HepG2 (cell line): ENCODE results near the gene EPHA10. TPM values are rescaled to one million over a fixed set of nuclear protein-coding genes. Genes with fewer than 3 reads are reported as not detected.

Experiments used
- ATAC-seq: fragments of 200-7000 bp; cut with Tn5 transposase; 3 replicates; pipeline ENCODE4 v1.9.1; 2020; ENCODE audit warnings: mild to moderate bottlenecking, moderate library complexity
- BruUV-seq: library from RNA; stranded (reverse); fragments of 400-500 nt; replicated peaks from 2 replicates; lab custom pipeline; 2021; lab: Mats Ljungman, UMichigan
- CTCF ChIA-PET: fragments of 300-600 bp; formaldehyde crosslinking; extraction: SDS; loops from one replicate; lab custom pipeline; 2021; ENCODE audit warnings: low total read pairs, inconsistent platforms, low intra/inter-chr PET ratio; lab: Yijun Ruan, JAX
- POLR2A ChIA-PET: fragments of 350-600 bp; sonication (Branson Sonifier 250); formaldehyde crosslinking; loops from one replicate; lab custom pipeline; 2020; ENCODE audit warnings: antibody characterized with exemption, inconsistent platforms; lab: Yijun Ruan, JAX
- DNase-seq: peaks from one replicate; pipeline ENCODE4 v3.0.0-alpha.2; 2015; ENCODE audit warnings: low spot score
- FAIRE-seq: peaks from 3 replicates; lab custom pipeline; 2011; peaks lifted over from hg19 to GRCh38; lab: Jason Lieb, UNC
- H2AFZ ChIP-seq: one replicate; pipeline ENCODE4 v1.6.1; 2011; ENCODE audit warnings: low read length, inconsistent platforms
- H3K27ac ChIP-seq: fragments of 300-600 bp; 3 replicates; pipeline ENCODE4 v1.8.0; 2011; ENCODE audit warnings: mixed run types, mild to moderate bottlenecking, mixed read lengths, low read length, inconsistent platforms; ENCODE audit not compliant: insufficient read depth; ENCODE audit errors: extremely low read length
- H3K27me3 ChIP-seq, 2 experiments: fragments of 200-600 bp in 1 of 2; 2 replicates in 1 of 2; 3 replicates in 1 of 2; pipeline versions ENCODE4 v1.6.0 to v1.8.0; 2011; ENCODE audit warnings: low read length in 2 of 2, mild to moderate bottlenecking in 2 of 2, moderate library complexity in 2 of 2, inconsistent platforms in 1 of 2; ENCODE audit not compliant: insufficient read depth in 2 of 2, control insufficient read depth in 1 of 2
- H3K36me3 ChIP-seq, 2 experiments: fragments of 200-600 bp in 1 of 2; replicated peaks in 1 of 2; 2 replicates in 1 of 2; 3 replicates in 1 of 2; pipeline versions ENCODE4 v1.5.1 to v1.8.0; 2011; ENCODE audit warnings: low read length in 2 of 2, inconsistent platforms in 1 of 2; ENCODE audit not compliant: insufficient read depth in 2 of 2, control insufficient read depth in 1 of 2
- H3K4me1 ChIP-seq: 2 replicates; pipeline ENCODE4 v1.5.1; 2012; ENCODE audit warnings: low read length, inconsistent platforms; ENCODE audit not compliant: insufficient read depth
- H3K4me2 ChIP-seq: 2 replicates; pipeline ENCODE4 v1.6.0; 2011; ENCODE audit warnings: low read depth, low read length, inconsistent platforms
- H3K4me3 ChIP-seq, 3 experiments: fragments of 200-600 bp in 1 of 3; sonication (generic), shearing (Covaris generic) in 1 of 3; replicated peaks in 1 of 3; 2 replicates each; pipeline ENCODE4 v1.5.1; 2011 to 2016; ENCODE audit warnings: low read length in 3 of 3, inconsistent platforms in 2 of 3, low read depth in 2 of 3, mild to moderate bottlenecking in 2 of 3, control low read depth in 1 of 3, mixed read lengths in 1 of 3; ENCODE audit not compliant: insufficient read depth in 1 of 3
- H3K79me2 ChIP-seq: one replicate; pipeline ENCODE4 v1.6.1; 2011; ENCODE audit warnings: low read length, inconsistent platforms; ENCODE audit not compliant: insufficient read depth
- H3K9ac ChIP-seq: 2 replicates; pipeline ENCODE4 v1.6.0; 2011; ENCODE audit warnings: mild to moderate bottlenecking, low read depth, low read length, inconsistent platforms; ENCODE audit not compliant: insufficient read depth
- H3K9me3 ChIP-seq: 2 replicates; pipeline ENCODE4 v1.5.1; 2012; ENCODE audit warnings: mild to moderate bottlenecking, low read length
- H4K20me1 ChIP-seq: 2 replicates; pipeline ENCODE4 v1.6.0; 2011; ENCODE audit warnings: inconsistent platforms, mild to moderate bottlenecking, low read length, moderate library complexity; ENCODE audit not compliant: insufficient read depth
- AKNA ChIP-seq: sonication (generic); formaldehyde crosslinking; IDR thresholded peaks from 2 replicates; pipeline ENCODE4 v1.4.0; 2020; ENCODE audit warnings: missing genetic modification reagents, borderline replicate concordance
- ATF7 ChIP-seq, 2 experiments: fragments of 450-650 bp in 1 of 2; sonication (generic) in 1 of 2; formaldehyde crosslinking in 1 of 2; IDR thresholded peaks; 2 replicates each; pipeline versions ENCODE4 v1.4.0 to v1.6.1; 2016 to 2020; ENCODE audit warnings: antibody characterized with exemption in 1 of 2, mild to moderate bottlenecking in 1 of 2, missing genetic modification reagents in 1 of 2
- BHLHE40 ChIP-seq: IDR thresholded peaks from 2 replicates; pipeline ENCODE4 v1.6.1; 2011; ENCODE audit warnings: low read length, improper control_type of control experiment
- HMGA1 ChIP-seq: sonication (generic); formaldehyde crosslinking; conservative IDR thresholded peaks from 2 replicates; pipeline ENCODE4 v1.4.0; 2020; ENCODE audit warnings: missing genetic modification reagents
- HOXA7 ChIP-seq: sonication (generic); formaldehyde crosslinking; IDR thresholded peaks from 2 replicates; pipeline ENCODE4 v1.8.1; 2022; ENCODE audit warnings: mild to moderate bottlenecking, missing genetic modification reagents, moderate library complexity
- RFX3 ChIP-seq: IDR thresholded peaks from 2 replicates; pipeline ENCODE4 v1.6.1; 2016; ENCODE audit warnings: missing biosample characterization, missing genetic modification reagents
- ZFP1 ChIP-seq: IDR thresholded peaks from 2 replicates; pipeline ENCODE4 v1.6.1; 2016
- ZNF576 ChIP-seq: sonication (generic); formaldehyde crosslinking; IDR thresholded peaks from 2 replicates; pipeline ENCODE4 v1.4.0; 2020; ENCODE audit warnings: mild to moderate bottlenecking, missing genetic modification reagents
- ZNF768 ChIP-seq: sonication (generic); formaldehyde crosslinking; IDR thresholded peaks from 2 replicates; pipeline ENCODE4 v1.4.0; 2020; ENCODE audit warnings: missing genetic modification reagents
- WGBS: methylation state at CpG from one replicate; pipeline ENCODE4 v1.1.6; 2017; ENCODE audit warnings: low lambda C conversion rate; 5-methylcytosine and 5-hydroxymethylcytosine counted together
- in situ Hi-C: cut with HindIII; loops from 2 replicates; pipeline ENCODE4 v1.10.0; 2017; ENCODE audit warnings: low pct_unique_long_range_greater_than_20kb; ENCODE audit not compliant: extremely low pct_ligation_motif_present
- intact Hi-C: fragments of 100-400 bp; cut with micrococcal nuclease; formaldehyde crosslinking; loops from one replicate; pipeline ENCODE4 v1.10.0; 2022; ENCODE audit not compliant: unreplicated experiment
- polyA plus RNA-seq, 8 experiments: library from polyadenylated mRNA; depleted of rRNA in 3 of 8; stranded (reverse) in 7 of 8; unstranded in 1 of 8; fragments of >200 nt; fragmentation: Illumina TruSeq in 4 of 8; extraction: Trizol in 4 of 8; gene quantifications; 2 replicates each; pipeline versions ENCODE4 v1.2.1 to v1.2.3, GENCODE V29; 2011 to 2016; ENCODE audit warnings: low read depth in 4 of 8, missing spikeins in 1 of 8, mixed read lengths in 1 of 8; ENCODE audit not compliant: insufficient read depth in 1 of 8
- small RNA-seq, 3 experiments: library from RNA; depleted of rRNA; stranded (forward); fragments of <200 nt; gene quantifications; one replicate each; pipeline ENCODE3, GENCODE V24; 2012; ENCODE audit warnings: low read depth in 2 of 3, low replicate concordance in 1 of 3; ENCODE audit not compliant: insufficient read length in 3 of 3, insufficient read depth in 2 of 3
- total RNA-seq, 5 experiments: library from RNA; depleted of rRNA; stranded (reverse); fragments of >200 nt; fragmentation: Illumina TruSeq; extraction: Trizol; gene quantifications; 2 replicates each; pipeline ENCODE4 v1.2.3, GENCODE V29; 2016; ENCODE audit warnings: low read depth in 1 of 5

EPHA10 gene
- total and polyA plus RNA-seq, 2 of the 13 experiments (the other 11 are each of a cell fraction or from before 2014, with no cell fraction given), result 0.11 to 0.58 TPM

- H3K4me3 ChIP-seq, result no peak overlapping the region
- ChIA-PET POLR2A (no interaction called here), CTCF (no interaction called here)
- no TSS peak for BruUV-seq
- no peaks in the 10 kb centered on the region for H3K4me1 ChIP-seq
- no peak overlapping the region for H3K27ac ChIP-seq
- H3K4me2 ChIP-seq, result no peak overlapping the region
- in situ Hi-C loops (no loop called here), intact Hi-C loops (no loop called here)
- WGBS, result 46% methylated on average over 11 of the region's 11 CpGs
- peaks cover 0 to 55% of the 10 kb centered on the region in 2 experiments; a peak in 3 of 5 replicates for H3K27me3 ChIP-seq
- no peaks in the 10 kb centered on the region for H3K36me3 ChIP-seq
- no peaks in the 10 kb centered on the region for H3K9me3 ChIP-seq
- DNase-seq (no peak), ATAC-seq (no peak), FAIRE-seq (no peak)
- H3K79me2 ChIP-seq, result no peaks in the 10 kb centered on the region
- TF ChIP-seq ZNF576 (CRISPR knock-in tag) (no peak), ATF7 (IDR thresholded peaks at IDR 0.05) (peak; percentile 24; the same call in 1 of the 2 replicates), ATF7 (CRISPR knock-in tag; IDR thresholded peaks at IDR 0.05) (no peak), BHLHE40 (no peak), RFX3 (no peak), AKNA (CRISPR knock-in tag) (no peak), ZFP1 (no peak), HOXA7 (no peak), ZNF768 (CRISPR knock-in tag) (peak; percentile 69), HMGA1 (CRISPR knock-in tag) (no peak)
- no peaks in the 10 kb centered on the region for H4K20me1 ChIP-seq
- H3K9ac ChIP-seq, result no peak overlapping the region
- no peak overlapping the region for H2AFZ ChIP-seq
Observed at GRCh38 chr1:37666241-37666867, 98.6 kb downstream of the EPHA10 start.

Small RNA genes within 50 kb of the gene (small RNA-seq; reads per million reads assigned to genes)
- 0 reads per million in 3 experiments for gene RF00019

Other genes with a start within 250 kb of the EPHA10 start
- 10.9 and 11.2 TPM in 2 replicates for gene SNIP1, start 210.8 kb downstream of the EPHA10 start, total RNA-seq (2016; rRNA removed; fragmentation: Illumina TruSeq; extraction: Trizol)
- 5.5 and 6.2 TPM in 2 replicates for gene SNIP1, start 210.8 kb downstream of the EPHA10 start, polyA plus RNA-seq (2011; rRNA removed)
- 0.42 and 0.52 TPM in 2 replicates for gene DNALI1, start 208.2 kb downstream of the EPHA10 start, total RNA-seq (2016; rRNA removed; fragmentation: Illumina TruSeq; extraction: Trizol)
- gene DNALI1, start 208.2 kb downstream of the EPHA10 start, polyA plus RNA-seq (2011; rRNA removed), result 0.70 and 0.93 TPM in 2 replicates
- gene GNL2, start 169.2 kb downstream of the EPHA10 start, total RNA-seq (2016; rRNA removed; fragmentation: Illumina TruSeq; extraction: Trizol), result 72.1 and 101 TPM in 2 replicates
- 31.2 and 32.1 TPM in 2 replicates for gene GNL2, start 169.2 kb downstream of the EPHA10 start, polyA plus RNA-seq (2011; rRNA removed)
- not detected in 2 replicates for gene RSPO1, start 130.2 kb downstream of the EPHA10 start, total RNA-seq (2016; rRNA removed; fragmentation: Illumina TruSeq; extraction: Trizol)
- gene RSPO1, start 130.2 kb downstream of the EPHA10 start, polyA plus RNA-seq (2011; rRNA removed), result not detected in 2 replicates
- gene CDCA8, start 72.6 kb downstream of the EPHA10 start, total RNA-seq (2016; rRNA removed; fragmentation: Illumina TruSeq; extraction: Trizol), result 38.6 and 48.7 TPM in 2 replicates
- 16.7 and 24.1 TPM in 2 replicates for gene CDCA8, start 72.6 kb downstream of the EPHA10 start, polyA plus RNA-seq (2011; rRNA removed)
- gene MANEAL, start 28.7 kb upstream of the EPHA10 start, total RNA-seq (2016; rRNA removed; fragmentation: Illumina TruSeq; extraction: Trizol), result 16.8 and 26.4 TPM in 2 replicates
- 20.8 and 24.2 TPM in 2 replicates for gene MANEAL, start 28.7 kb upstream of the EPHA10 start, polyA plus RNA-seq (2011; rRNA removed)
- 31.3 and 40.6 TPM in 2 replicates for gene C1orf122, start 42.7 kb upstream of the EPHA10 start, total RNA-seq (2016; rRNA removed; fragmentation: Illumina TruSeq; extraction: Trizol)
- 18.7 and 25.1 TPM in 2 replicates for gene C1orf122, start 42.7 kb upstream of the EPHA10 start, polyA plus RNA-seq (2011; rRNA removed)
- gene YRDC, start 43.1 kb upstream of the EPHA10 start, total RNA-seq (2016; rRNA removed; fragmentation: Illumina TruSeq; extraction: Trizol), result 29.2 and 31.8 TPM in 2 replicates
- 25.4 and 27.5 TPM in 2 replicates for gene YRDC, start 43.1 kb upstream of the EPHA10 start, polyA plus RNA-seq (2011; rRNA removed)
- 3.3 and 7.2 TPM in 2 replicates for gene MTF1, start 94.5 kb upstream of the EPHA10 start, total RNA-seq (2016; rRNA removed; fragmentation: Illumina TruSeq; extraction: Trizol)
- gene MTF1, start 94.5 kb upstream of the EPHA10 start, polyA plus RNA-seq (2011; rRNA removed), result 2.4 and 2.6 TPM in 2 replicates
- 9.0 and 9.1 TPM in 2 replicates for gene INPP5B, start 181.9 kb upstream of the EPHA10 start, total RNA-seq (2016; rRNA removed; fragmentation: Illumina TruSeq; extraction: Trizol)
- 9.8 and 10.9 TPM in 2 replicates for gene INPP5B, start 181.9 kb upstream of the EPHA10 start, polyA plus RNA-seq (2011; rRNA removed)
- gene SF3A3, start 224.9 kb upstream of the EPHA10 start, total RNA-seq (2016; rRNA removed; fragmentation: Illumina TruSeq; extraction: Trizol), result 122 and 189 TPM in 2 replicates
- gene SF3A3, start 224.9 kb upstream of the EPHA10 start, polyA plus RNA-seq (2011; rRNA removed), result 24.1 and 31.6 TPM in 2 replicates
- 2.8 TPM in 2 replicates for gene FHL3, start 240.4 kb upstream of the EPHA10 start, total RNA-seq (2016; rRNA removed; fragmentation: Illumina TruSeq; extraction: Trizol)
- 6.6 and 8.6 TPM in 2 replicates for gene FHL3, start 240.4 kb upstream of the EPHA10 start, polyA plus RNA-seq (2011; rRNA removed)
- gene UTP11, start 247.6 kb upstream of the EPHA10 start, total RNA-seq (2016; rRNA removed; fragmentation: Illumina TruSeq; extraction: Trizol), result 44.8 and 71.4 TPM in 2 replicates
- 11.8 and 13.5 TPM in 2 replicates for gene UTP11, start 247.6 kb upstream of the EPHA10 start, polyA plus RNA-seq (2011; rRNA removed)